Stimulated activated CD8-positive, alpha-beta memory T cell treated with anti-CD3 and anti-CD28 coated beads, Interleukin-4, amount 100 ng/mL, for 1 hour (primary cell): ENCODE data around the gene PASK.

Source experiments
- DNase-seq, 2 donors: peaks; one replicate each; pipeline ENCODE4 v3.0.0-alpha.2; 2020; ENCODE audit warnings: low read depth in 2 of 2, low spot score in 1 of 2

PASK gene

GRCh38 chr2:241128266-241128665 is 21.0 kb downstream of the PASK start:
- no peak for DNase-seq

GRCh38 chr2:241126771-241127202 is 22.5 kb downstream of the PASK start:
- no peak for DNase-seq

GRCh38 chr2:241126201-241126611 is 23.1 kb downstream of the PASK start:
- no peak for DNase-seq

- DNase-seq: no peak
These were observed 23.6 kb downstream of the PASK start for GRCh38 chr2:241125626-241126025.

GRCh38 chr2:241123816-241124536 is 25.3 kb downstream of the PASK start:
- DNase-seq: no peak

GRCh38 chr2:241122376-241123002 is 26.8 kb downstream of the PASK start:
- no peak for DNase-seq

GRCh38 chr2:241121008-241121407 is 28.3 kb downstream of the PASK start:
- DNase-seq: no peak

- no peak for DNase-seq
These were observed 28.8 kb downstream of the PASK start for GRCh38 chr2:241120440-241120839.

- no peak for DNase-seq
These were observed 30.4 kb downstream of the PASK start for GRCh38 chr2:241118737-241119505.

GRCh38 chr2:241116606-241117560 is 32.4 kb downstream of the PASK start:
- no peak for DNase-seq

GRCh38 chr2:241115361-241115760 is 33.9 kb downstream of the PASK start:
- no peak for DNase-seq

GRCh38 chr2:241114836-241115235 is 34.4 kb downstream of the PASK start:
- DNase-seq: no peak

- DNase-seq: no peak
These were observed 36.7 kb downstream of the PASK start for GRCh38 chr2:241112592-241112991.

GRCh38 chr2:241112046-241112445 is 37.2 kb downstream of the PASK start:
- no peak for DNase-seq

GRCh38 chr2:241111440-241111805 is 37.8 kb downstream of the PASK start:
- DNase-seq: no peak

GRCh38 chr2:241110607-241111439 is 38.4 kb downstream of the PASK start:
- no peak for DNase-seq

- no peak for DNase-seq
These were observed 39.1 kb downstream of the PASK start for GRCh38 chr2:241110089-241110606.

- DNase-seq: no peak
These were observed 39.8 kb downstream of the PASK start for GRCh38 chr2:241109210-241110088.
